Testis (tissue), 2 donors: ENCODE measurements around the gene VEZT.

ENCODE experiments used
- POLR2A ChIP-seq: fragments of 450-650 bp; IDR thresholded peaks from one replicate; pipeline ENCODE4 v1.6.1; 2017; ENCODE audit warnings: antibody characterized with exemption, mild to moderate bottlenecking, moderate library complexity
- TF ChIP-seq, protein P1 (sequence below), 3 experiments: fragments of 450-650 bp in 2 of 3; fragments of 200-600 bp in 1 of 3; sonication (generic) in 1 of 3; IDR thresholded peaks; one replicate each; pipeline ENCODE4 v1.5.1; 2016 to 2019; ENCODE audit warnings: antibody characterized with exemption in 3 of 3, mild to moderate bottlenecking in 2 of 3, moderate library complexity in 1 of 3

DNA sequence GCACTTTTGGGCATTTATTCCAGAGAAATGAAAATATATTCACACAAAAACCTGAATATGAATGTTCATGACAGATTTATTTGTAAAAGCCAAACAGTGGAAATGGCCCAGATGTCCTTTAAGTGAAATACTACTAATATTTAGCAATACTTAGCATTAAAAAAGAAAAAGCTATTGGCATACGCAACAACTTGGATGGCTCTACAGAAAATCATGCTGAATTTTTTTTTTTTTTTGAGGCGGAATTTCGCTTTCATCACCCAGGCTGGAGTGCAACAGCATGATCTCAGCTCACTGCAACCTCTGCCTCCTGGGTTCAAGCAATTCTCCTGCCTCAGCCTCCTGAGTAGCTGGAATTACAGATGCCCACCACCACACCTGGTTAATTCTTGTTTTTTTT, 24.5 kb upstream of the VEZT start:
- TF ChIP-seq, protein P1, sequence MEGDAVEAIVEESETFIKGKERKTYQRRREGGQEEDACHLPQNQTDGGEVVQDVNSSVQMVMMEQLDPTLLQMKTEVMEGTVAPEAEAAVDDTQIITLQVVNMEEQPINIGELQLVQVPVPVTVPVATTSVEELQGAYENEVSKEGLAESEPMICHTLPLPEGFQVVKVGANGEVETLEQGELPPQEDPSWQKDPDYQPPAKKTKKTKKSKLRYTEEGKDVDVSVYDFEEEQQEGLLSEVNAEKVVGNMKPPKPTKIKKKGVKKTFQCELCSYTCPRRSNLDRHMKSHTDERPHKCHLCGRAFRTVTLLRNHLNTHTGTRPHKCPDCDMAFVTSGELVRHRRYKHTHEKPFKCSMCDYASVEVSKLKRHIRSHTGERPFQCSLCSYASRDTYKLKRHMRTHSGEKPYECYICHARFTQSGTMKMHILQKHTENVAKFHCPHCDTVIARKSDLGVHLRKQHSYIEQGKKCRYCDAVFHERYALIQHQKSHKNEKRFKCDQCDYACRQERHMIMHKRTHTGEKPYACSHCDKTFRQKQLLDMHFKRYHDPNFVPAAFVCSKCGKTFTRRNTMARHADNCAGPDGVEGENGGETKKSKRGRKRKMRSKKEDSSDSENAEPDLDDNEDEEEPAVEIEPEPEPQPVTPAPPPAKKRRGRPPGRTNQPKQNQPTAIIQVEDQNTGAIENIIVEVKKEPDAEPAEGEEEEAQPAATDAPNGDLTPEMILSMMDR (IDR thresholded peaks at IDR 0.05) = no peak
- no peak for TF ChIP-seq POLR2A
